ENCODE results near the gene ABHD16B. TPM values are rescaled to one million over a fixed set of nuclear protein-coding genes. Genes with fewer than 3 reads are reported as not detected.
A peak's percentile ranks its signal among the peaks of the same experiment; 100 is the strongest.

ABHD16B gene
- total RNA-seq (2014; rRNA removed; shearing (Covaris generic)) = not detected in 2 replicates

DNA sequence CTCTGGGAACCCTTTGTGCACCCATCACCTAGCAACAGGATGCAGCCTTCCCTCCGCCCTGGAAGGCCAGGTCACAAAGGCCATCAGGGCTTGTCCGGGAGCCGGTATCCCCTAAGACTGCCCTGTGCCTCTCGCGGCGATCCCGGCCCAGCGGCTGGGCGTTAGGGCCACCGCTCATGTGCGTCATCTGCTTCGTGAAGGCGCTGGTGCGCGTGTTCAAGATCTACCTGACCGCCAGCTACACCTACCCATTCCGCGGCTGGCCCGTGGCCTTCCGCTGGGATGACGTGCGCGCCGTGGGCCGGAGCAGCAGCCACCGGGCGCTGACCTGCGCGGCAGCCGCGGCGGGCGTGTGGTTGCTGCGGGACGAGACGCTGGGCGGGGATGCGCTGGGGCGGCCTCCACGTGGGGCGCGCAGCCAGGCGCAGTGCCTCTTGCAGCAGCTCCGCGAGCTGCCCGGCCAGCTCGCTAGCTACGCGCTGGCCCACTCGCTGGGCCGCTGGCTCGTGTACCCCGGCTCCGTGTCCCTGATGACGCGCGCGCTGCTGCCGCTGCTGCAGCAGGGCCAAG lies at the start of gene ABHD16B:
Gene ABHD16B, plus strand, starts transcription at position 134 of the 570 bp plus-strand sequence. Its CDS starts 43 bp downstream, at position 177.
- Histone ChIP-seq H3K4me3 (ENCODE audit: insufficient read depth, low read depth, low read length) (no peak within 1 kb of the TSS), H3K36me3 (replicated peaks; ENCODE audit: control insufficient read depth, insufficient read depth, low read length) (peaks cover 5% of the 10 kb centered on the region), H3K27me3 (ENCODE audit: control insufficient read depth, insufficient read depth, low read length) (no peaks in the 10 kb centered on the region)
- no peak for DNase-seq

DNA sequence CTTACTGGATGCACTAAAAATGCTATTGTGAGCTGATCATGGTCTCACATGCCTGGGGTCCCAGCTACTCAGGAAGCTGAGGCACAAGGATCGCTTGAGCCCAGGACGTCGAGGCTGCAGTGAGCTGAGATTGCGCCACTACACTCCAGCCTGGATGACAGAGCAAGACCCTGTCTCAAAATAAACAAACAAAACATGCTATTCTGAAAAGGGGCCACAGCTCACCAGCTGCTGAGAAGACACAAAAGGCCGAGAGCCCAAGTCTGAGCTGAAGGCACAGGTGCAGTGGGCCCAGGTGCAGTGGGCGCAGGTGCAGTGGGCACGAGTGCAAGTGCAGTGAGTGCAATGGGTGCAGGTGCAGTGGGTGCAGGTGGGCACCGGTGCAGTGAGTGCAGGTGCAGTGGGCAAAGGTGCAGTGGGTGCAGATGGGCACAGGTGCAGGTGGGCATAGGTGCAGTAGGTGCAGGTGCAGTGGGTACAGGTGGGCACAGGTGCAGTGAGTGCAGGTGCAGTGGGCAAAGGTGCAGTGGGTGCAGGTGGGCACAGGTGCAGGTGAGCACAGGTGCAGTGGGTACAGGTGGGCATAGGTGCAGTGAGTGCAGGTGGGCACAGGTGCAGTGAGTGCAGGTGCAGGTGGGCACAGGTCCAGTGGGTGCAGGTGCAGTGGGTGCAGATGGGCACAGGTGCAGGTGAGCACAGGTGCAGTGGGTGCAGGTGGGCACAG lies 46.2 kb upstream of the ABHD16B start:
- no peaks in the 10 kb centered on the region for H3K27me3 ChIP-seq (ENCODE audit: control insufficient read depth, insufficient read depth, low read length)

DNA sequence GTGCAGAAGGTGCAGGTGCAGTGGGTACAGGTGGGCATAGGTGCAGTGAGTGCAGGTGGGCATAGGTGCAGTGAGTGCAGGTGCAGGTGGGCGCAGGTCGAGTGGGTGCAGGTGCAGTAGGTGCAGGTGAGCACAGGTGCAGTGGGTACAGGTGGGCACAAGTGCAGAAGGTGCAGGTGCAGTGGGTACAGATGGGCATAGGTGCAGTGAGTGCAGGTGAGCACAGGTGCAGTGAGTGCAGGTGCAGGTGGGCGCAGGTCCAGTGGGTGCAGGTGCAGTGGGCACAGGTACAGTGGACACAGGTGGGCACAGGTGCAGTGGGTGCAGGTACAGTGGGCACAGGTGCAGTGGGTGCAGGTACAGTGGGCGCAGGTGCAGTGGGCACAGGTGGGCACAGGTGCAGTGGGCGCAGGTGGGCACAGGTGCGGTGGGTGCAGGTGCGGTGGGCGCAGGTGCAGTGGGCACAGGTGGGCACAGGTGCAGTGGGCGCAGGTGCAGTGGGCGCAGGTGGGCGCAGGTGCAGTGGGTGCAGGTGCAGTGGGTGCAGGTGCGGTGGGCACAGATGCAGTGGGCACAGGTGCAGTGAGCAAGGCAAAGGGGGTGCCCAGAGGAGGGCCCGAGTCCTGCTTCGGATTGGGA lies 45.6 kb upstream of the ABHD16B start:
- no peak for DNase-seq
- Histone ChIP-seq H3K4me3 (ENCODE audit: insufficient read depth, low read depth, low read length) (no peak overlapping the region), H3K36me3 (replicated peaks; ENCODE audit: control insufficient read depth, insufficient read depth, low read length) (no peaks in the 10 kb centered on the region; the same call in 1 of the 2 replicates), H3K27me3 (ENCODE audit: control insufficient read depth, insufficient read depth, low read length) (no peaks in the 10 kb centered on the region)

More for the DNA sequence above, 46.2 kb upstream of the ABHD16B start:
- Histone ChIP-seq H3K36me3 (replicated peaks; ENCODE audit: control insufficient read depth, insufficient read depth, low read length) (no peaks in the 10 kb centered on the region; the same call in 1 of the 2 replicates), H3K4me3 (ENCODE audit: insufficient read depth, low read depth, low read length) (no peak overlapping the region)
- no peak for DNase-seq

DNA sequence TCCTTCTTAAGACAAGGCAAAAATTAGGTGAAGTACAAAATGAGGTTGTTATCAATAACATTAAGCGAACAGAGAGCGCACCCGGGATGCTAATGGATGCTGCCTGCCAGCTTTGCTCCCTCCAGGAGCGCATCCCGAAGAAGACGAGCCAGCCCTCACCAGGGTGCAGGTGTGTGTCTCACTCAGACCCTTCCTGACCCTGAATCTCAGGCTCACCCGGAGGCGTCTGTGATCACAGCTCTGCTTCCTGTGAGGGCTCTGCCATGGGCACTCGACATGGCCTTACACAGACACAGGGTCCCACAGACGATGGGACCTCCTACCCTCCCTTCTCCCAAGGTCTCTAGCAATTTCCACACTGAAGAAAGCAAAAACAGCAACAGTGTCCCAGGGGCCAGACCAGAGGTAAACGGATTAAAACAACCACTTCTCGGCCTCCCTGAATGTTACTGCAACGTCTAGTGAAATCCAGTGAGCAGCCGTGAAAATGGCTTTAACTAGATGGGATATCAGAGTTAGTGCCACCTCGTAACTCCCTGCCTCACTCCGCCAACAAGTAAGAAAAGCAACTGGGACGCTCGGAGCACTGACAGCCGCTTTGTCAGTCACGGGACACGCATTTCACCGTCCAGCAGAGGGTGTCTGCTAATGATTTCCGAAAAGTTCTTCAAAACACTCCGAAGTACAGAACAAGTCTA lies 41.9 kb upstream of the ABHD16B start:
- Histone ChIP-seq H3K27me3 (ENCODE audit: control insufficient read depth, insufficient read depth, low read length) (no peaks in the 10 kb centered on the region), H3K36me3 (replicated peaks; ENCODE audit: control insufficient read depth, insufficient read depth, low read length) (no peaks in the 10 kb centered on the region; the same call in 1 of the 2 replicates), H3K4me3 (ENCODE audit: insufficient read depth, low read depth, low read length) (no peak overlapping the region)
- DNase-seq = peak; percentile 65

DNA sequence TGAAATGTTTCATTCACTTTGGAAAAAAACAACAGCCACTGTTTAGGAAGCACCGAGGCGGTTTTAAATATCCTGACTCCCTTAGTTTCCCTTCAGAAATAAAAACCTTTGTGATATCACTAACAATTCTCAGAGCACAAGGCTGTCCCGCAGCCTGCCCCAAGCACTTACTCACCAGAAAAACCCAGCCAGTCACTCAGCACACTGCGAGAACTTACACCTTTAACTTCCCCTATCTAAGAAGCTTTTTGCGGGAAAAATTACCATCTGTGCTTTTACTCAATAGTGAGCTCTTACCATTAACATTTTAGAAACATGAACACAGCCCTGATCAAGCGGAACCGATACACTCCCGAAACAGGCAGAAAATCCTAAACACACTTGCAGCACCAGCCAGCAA lies 39.5 kb upstream of the ABHD16B start:
- H3K36me3 ChIP-seq (replicated peaks; ENCODE audit: control insufficient read depth, insufficient read depth, low read length) = no peaks in the 10 kb centered on the region
- H3K27me3 ChIP-seq (ENCODE audit: control insufficient read depth, insufficient read depth, low read length) = no peaks in the 10 kb centered on the region
- no peak overlapping the region for H3K4me3 ChIP-seq (ENCODE audit: insufficient read depth, low read depth, low read length)
- DNase-seq = no peak

DNA sequence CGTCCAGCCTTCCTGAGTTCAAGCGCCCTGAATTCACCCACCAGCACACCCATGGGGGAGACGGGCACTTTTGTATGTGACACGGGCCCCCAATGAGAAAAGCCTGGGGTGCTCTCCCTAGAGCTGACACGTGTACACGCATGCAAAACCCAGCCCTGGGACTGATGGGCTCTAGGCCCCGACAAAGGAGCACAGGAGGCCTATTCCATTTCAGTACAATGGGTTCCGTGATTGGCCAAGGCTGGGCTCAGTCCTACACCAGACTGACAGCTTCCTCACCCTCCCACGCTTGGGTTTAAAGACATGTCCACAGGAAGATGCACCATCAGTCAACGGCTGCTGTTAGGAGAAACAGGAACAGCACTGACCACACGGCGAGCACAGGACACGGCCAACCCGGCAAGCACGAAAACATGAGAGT lies 39.0 kb upstream of the ABHD16B start:
- H3K36me3 ChIP-seq (replicated peaks; ENCODE audit: control insufficient read depth, insufficient read depth, low read length) = no peaks in the 10 kb centered on the region
- DNase-seq = peak; percentile 13
- H3K27me3 ChIP-seq (ENCODE audit: control insufficient read depth, insufficient read depth, low read length) = no peaks in the 10 kb centered on the region
- no peak overlapping the region for H3K4me3 ChIP-seq (ENCODE audit: insufficient read depth, low read depth, low read length)

DNA sequence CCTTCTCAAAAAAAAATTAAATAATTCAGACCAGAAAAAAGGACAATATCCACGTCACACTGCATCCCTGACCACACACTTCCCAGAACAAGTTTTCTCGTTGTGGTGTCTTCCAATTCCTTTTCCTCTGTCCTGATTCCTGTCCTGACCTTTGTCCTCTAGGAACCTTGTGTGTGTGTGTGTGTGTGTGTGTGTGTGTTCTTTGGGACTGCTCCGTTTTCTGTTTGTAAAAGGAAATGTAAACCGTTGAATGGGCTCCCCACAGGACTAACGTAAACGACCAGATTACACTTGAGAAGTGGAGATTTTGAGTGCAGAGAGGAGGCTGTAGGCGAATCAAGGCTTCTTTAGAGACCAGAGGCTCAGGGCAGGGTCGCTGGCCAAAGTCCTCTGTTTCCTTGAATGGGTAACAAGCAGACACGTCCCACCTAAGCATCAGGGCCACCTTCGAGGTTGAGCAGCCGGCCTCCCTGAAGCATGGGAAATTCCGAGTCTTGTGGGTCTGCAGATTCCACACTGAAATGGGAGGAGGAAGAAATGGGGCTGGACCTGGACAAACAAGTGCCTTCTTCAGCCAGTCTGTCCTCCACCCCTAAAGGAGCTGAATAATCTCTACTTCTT lies 37.5 kb upstream of the ABHD16B start:
- Histone ChIP-seq H3K4me3 (ENCODE audit: insufficient read depth, low read depth, low read length) (no peak overlapping the region), H3K27me3 (ENCODE audit: control insufficient read depth, insufficient read depth, low read length) (no peaks in the 10 kb centered on the region), H3K36me3 (replicated peaks; ENCODE audit: control insufficient read depth, insufficient read depth, low read length) (no peaks in the 10 kb centered on the region)
- no peak for DNase-seq

DNA sequence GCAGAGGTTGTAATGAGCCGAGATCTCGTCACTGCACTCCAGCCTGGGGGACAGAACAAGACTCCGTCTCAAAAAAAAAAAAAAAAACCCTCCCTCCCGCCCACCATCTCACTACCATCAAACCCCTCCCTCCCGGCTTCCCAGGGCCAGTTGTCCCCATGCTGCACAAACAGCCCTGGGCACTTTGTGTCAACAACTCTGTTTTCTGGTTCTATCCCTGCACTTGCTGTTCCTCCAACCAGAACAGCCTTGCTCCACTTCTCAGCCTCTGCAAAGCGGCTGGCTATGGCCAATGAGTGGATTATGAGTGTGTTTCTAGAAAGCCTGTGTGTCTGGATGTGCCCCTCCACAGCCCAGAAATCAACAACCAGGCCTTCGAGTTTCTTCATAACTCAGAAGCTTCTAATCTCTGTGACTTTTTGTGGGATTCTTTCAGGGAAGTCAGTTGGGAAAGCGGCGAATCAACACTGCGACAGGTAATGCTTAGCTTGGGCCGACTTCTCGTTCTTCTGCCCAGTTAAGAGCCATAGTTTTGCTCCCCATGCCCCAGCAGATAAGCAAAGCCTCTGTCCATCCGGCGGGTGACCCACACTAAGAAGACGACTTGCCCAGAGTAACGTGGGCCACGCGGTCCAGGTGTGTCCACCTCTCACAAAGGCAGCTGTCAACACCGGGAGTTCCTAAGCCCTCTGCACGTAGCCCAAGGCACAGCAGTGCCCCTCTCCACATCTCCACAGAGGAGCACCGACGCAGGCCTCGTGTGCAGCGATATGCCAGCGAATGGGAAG lies 35.8 kb upstream of the ABHD16B start:
- Histone ChIP-seq H3K36me3 (replicated peaks; ENCODE audit: control insufficient read depth, insufficient read depth, low read length) (no peaks in the 10 kb centered on the region), H3K27me3 (ENCODE audit: control insufficient read depth, insufficient read depth, low read length) (peaks cover 8% of the 10 kb centered on the region), H3K4me3 (ENCODE audit: insufficient read depth, low read depth, low read length) (no peak overlapping the region)
- no peak for DNase-seq

DNA sequence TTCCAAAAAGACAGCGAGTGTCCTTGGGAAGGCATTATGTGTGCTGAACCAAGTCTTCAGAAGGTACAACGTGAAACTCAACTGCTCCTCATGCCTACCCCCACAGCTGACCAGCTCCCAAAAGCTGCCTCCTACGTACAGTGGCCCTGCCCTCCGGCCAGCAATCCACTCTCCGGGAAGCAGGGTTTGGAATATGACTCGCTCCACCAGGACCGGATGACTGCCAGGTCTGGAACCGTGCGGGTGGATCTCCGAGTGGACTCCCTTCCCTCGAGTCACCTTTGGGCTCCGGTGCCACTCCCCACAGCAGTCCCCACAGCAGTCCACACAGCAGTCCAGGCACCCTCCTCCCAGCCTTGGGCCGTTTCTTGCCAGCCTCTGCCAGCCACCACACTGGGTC lies 34.5 kb upstream of the ABHD16B start:
- DNase-seq = no peak

DNA sequence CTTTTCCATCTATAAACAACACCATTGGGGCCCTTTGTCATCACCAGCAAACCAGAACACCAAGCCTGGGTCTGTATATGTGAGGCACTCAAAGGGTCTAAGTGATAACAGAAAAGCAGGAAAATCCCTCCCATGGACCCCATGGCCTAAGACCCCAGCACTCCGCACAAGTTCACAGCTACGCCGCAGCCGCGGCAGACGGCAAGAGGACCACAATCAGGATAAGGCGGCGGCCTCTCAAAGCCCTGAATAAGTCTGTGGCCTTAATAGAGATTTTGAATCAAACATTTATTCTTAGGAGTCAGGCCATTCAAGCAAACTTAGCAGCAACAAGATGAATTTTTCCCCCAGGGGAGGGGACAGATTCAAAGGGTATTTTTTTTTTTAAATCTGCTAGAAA lies 33.2 kb upstream of the ABHD16B start:
- Histone ChIP-seq H3K36me3 (replicated peaks; ENCODE audit: control insufficient read depth, insufficient read depth, low read length) (no peaks in the 10 kb centered on the region), H3K27me3 (ENCODE audit: control insufficient read depth, insufficient read depth, low read length) (peaks cover 23% of the 10 kb centered on the region), H3K4me3 (ENCODE audit: insufficient read depth, low read depth, low read length) (no peak overlapping the region)
- no peak for DNase-seq

More for the DNA sequence above, 34.5 kb upstream of the ABHD16B start:
- Histone ChIP-seq H3K4me3 (ENCODE audit: insufficient read depth, low read depth, low read length) (no peak overlapping the region), H3K36me3 (replicated peaks; ENCODE audit: control insufficient read depth, insufficient read depth, low read length) (no peaks in the 10 kb centered on the region), H3K27me3 (ENCODE audit: control insufficient read depth, insufficient read depth, low read length) (peaks cover 9% of the 10 kb centered on the region)

DNA sequence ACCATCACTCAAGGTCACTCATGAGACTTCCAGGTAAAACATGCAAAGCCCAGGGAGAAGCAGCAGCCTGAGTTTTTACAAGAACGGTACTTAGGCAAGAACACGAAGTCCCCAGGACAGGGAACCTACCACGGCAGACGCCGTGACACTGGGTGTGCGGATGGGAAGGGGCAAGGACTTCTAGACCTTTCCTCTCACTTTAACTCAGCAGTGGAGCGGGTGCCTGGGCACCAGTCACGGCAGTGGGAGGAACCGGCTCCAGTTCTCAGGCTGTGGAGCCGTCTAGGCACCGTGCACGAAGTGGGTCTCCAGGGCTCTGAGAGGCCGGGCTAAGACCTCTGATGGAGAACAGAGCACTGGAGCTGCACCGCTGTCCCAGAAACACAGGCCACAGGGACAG lies 32.8 kb upstream of the ABHD16B start:
- no peaks in the 10 kb centered on the region for H3K36me3 ChIP-seq (replicated peaks; ENCODE audit: control insufficient read depth, insufficient read depth, low read length)
- H3K27me3 ChIP-seq (ENCODE audit: control insufficient read depth, insufficient read depth, low read length) = peaks cover 23% of the 10 kb centered on the region
- H3K4me3 ChIP-seq (ENCODE audit: insufficient read depth, low read depth, low read length) = no peak overlapping the region
- no peak for DNase-seq

DNA sequence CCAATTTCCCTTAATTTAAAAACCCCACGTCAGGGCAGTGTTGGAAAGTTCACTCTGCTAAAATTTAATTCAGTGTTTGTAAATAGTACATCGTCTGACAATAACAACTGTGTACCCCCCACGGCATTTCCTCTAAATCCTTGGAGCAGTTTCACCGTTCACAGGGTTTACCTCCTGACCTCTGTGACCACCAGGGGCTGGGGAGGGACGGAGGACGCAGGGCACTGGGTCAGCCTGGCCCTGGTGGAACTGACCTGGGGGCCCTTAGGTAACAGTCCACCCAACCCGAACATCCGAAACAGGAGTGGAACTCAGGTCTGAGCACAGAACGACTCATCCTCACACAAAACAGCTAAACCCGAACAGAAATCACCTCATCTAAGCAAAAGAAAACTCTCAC lies 32.3 kb upstream of the ABHD16B start:
- no peak overlapping the region for H3K4me3 ChIP-seq (ENCODE audit: insufficient read depth, low read depth, low read length)
- peaks cover 23% of the 10 kb centered on the region for H3K27me3 ChIP-seq (ENCODE audit: control insufficient read depth, insufficient read depth, low read length)
- DNase-seq = peak; percentile 75

DNA sequence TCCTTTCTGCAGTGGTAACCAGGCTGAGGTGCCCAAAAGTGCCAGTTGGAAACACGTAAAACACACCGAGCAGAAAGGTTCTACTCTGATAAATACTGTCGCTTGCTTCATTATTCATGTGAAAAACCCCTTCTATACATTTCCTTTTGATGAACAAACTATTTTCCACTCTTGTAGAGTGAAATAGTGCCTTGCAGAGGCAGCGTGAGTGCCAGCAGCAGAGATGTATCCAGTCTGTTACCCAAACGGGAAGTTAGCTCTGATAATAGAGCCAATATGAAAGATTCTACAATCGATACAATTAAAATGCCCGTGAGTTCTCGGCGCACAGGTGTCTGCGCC lies 31.7 kb upstream of the ABHD16B start:
- no peaks in the 10 kb centered on the region for H3K36me3 ChIP-seq (replicated peaks; ENCODE audit: control insufficient read depth, insufficient read depth, low read length)
- H3K4me3 ChIP-seq (ENCODE audit: insufficient read depth, low read depth, low read length) = peak overlapping the region; percentile 54
- DNase-seq = no peak
- H3K27me3 ChIP-seq (ENCODE audit: control insufficient read depth, insufficient read depth, low read length) = peaks cover 23% of the 10 kb centered on the region

More for the DNA sequence above, 32.3 kb upstream of the ABHD16B start:
- no peaks in the 10 kb centered on the region for H3K36me3 ChIP-seq (replicated peaks; ENCODE audit: control insufficient read depth, insufficient read depth, low read length)

Data from H7 (cell line).